Muscle of leg (tissue), 11 donors: ENCODE data around the gene FBXL5. TPM values are rescaled to one million over a fixed set of nuclear protein-coding genes. Genes with fewer than 3 reads are reported as not detected.
A peak's percentile ranks its signal among the peaks of the same experiment; 100 is the strongest.
"Not testable (repeated sequence)": the region's sequence is repeated elsewhere in the genome, so short reads cannot be mapped to it uniquely, and the experiment has no call there.

ENCODE experiments used
- DNase-seq: peaks from one replicate; pipeline ENCODE4 v3.0.0; 2013
- H3K27ac ChIP-seq: one replicate; pipeline ENCODE4 v1.5.1; 2013; ENCODE audit warnings: mild to moderate bottlenecking, low read length, control low read depth
- H3K27me3 ChIP-seq: one replicate; pipeline ENCODE4 v1.6.1; 2013; ENCODE audit warnings: low read length; ENCODE audit not compliant: control insufficient read depth, insufficient read depth
- H3K36me3 ChIP-seq: one replicate; pipeline ENCODE4 v1.6.1; 2013; ENCODE audit warnings: low read length; ENCODE audit not compliant: control insufficient read depth, insufficient read depth
- H3K4me1 ChIP-seq: one replicate; pipeline ENCODE4 v1.6.1; 2013; ENCODE audit warnings: low read length; ENCODE audit not compliant: control insufficient read depth, insufficient read depth
- H3K4me3 ChIP-seq: one replicate; pipeline ENCODE4 v1.5.1; 2013; ENCODE audit warnings: low read length, control low read depth
- H3K9me3 ChIP-seq: replicated peaks from 2 replicates; pipeline ENCODE4 v1.6.1; 2013; ENCODE audit warnings: low read depth, low read length; ENCODE audit not compliant: control insufficient read depth
- whole genome bisulfite sequencing: methylation state at CpG from one replicate; pipeline ENCODE4 v1.1.5; 2013; ENCODE audit warnings: missing lambda C conversion rate; ENCODE audit not compliant: insufficient coverage; 5-methylcytosine and 5-hydroxymethylcytosine counted together
- polyA plus RNA-seq, 8 donors: library from polyadenylated mRNA; unstranded; fragments of 120-200 nt; gene quantifications; one replicate each; pipeline versions ENCODE4 v1.2.1 to v1.2.3, GENCODE V29; 2013; ENCODE audit warnings: inconsistent platforms in 1 of 8, low replicate concordance in 1 of 8; ENCODE audit not compliant: insufficient read length in 8 of 8, insufficient read depth in 1 of 8
- total RNA-seq: library from RNA; stranded (reverse); fragments of 120-200 nt; gene quantifications from one replicate; pipeline ENCODE4 v1.2.4, GENCODE V29; 2013

Gene FBXL5
- total and polyA plus RNA-seq, 9 donors = 54.2 to 80.5 (median 66.4) TPM

- DNase-seq = peak; percentile 16
- Histone ChIP-seq H3K36me3 (no peaks in the 10 kb centered on the region), H3K27me3 (no peaks in the 10 kb centered on the region), H3K4me1 (peaks cover 8% of the 10 kb centered on the region), H3K27ac (peak overlapping the region; percentile 92), H3K9me3 (no peaks in the 10 kb centered on the region), H3K4me3 (peak overlapping the region; percentile 71)
- 52% methylated on average over 2 of the region's 4 CpGs for WGBS
Observed at GRCh38 chr4:15653420-15653819, 1.7 kb downstream of the FBXL5 start.

- Histone ChIP-seq H3K9me3 (no peaks in the 10 kb centered on the region), H3K4me1 (peaks cover 8% of the 10 kb centered on the region), H3K4me3 (peak overlapping the region; percentile 71), H3K27me3 (no peaks in the 10 kb centered on the region), H3K27ac (peak overlapping the region; percentile 92), H3K36me3 (peaks cover under 1% of the 10 kb centered on the region)
- no CpG with 5 or more reads among the region's 4 CpGs for WGBS
- DNase-seq = peak; percentile 73
Observed at GRCh38 chr4:15652841-15653240, 2.3 kb downstream of the FBXL5 start.

GRCh38 chr4:15652191-15652590, 3.0 kb downstream of the FBXL5 start:
- DNase-seq = peak; percentile 20
- WGBS = no CpG with 5 or more reads among the region's 1 CpG
- Histone ChIP-seq H3K9me3 (no peaks in the 10 kb centered on the region), H3K4me1 (peaks cover 8% of the 10 kb centered on the region), H3K36me3 (peaks cover 2% of the 10 kb centered on the region), H3K27me3 (no peaks in the 10 kb centered on the region), H3K4me3 (no peak overlapping the region), H3K27ac (peak overlapping the region; percentile 0)

- Histone ChIP-seq H3K27ac (peak overlapping the region; percentile 0), H3K36me3 (peaks cover 2% of the 10 kb centered on the region), H3K27me3 (no peaks in the 10 kb centered on the region), H3K4me1 (peaks cover 8% of the 10 kb centered on the region), H3K9me3 (no peaks in the 10 kb centered on the region), H3K4me3 (no peak overlapping the region)
- no CpG with 5 or more reads among the region's 2 CpGs for WGBS
- no peak for DNase-seq
Observed at GRCh38 chr4:15651676-15652075, 3.5 kb downstream of the FBXL5 start.

- H3K27me3 ChIP-seq = no peaks in the 10 kb centered on the region
- no CpG with 5 or more reads among the region's 5 CpGs for WGBS
- H3K36me3 ChIP-seq = peaks cover 2% of the 10 kb centered on the region
- peak; percentile 38 for DNase-seq
- no peak overlapping the region for H3K4me3 ChIP-seq
- H3K4me1 ChIP-seq = peaks cover 3% of the 10 kb centered on the region
- no peaks in the 10 kb centered on the region for H3K9me3 ChIP-seq
- H3K27ac ChIP-seq = no peak overlapping the region
Observed at GRCh38 chr4:15649914-15650545, 5.1 kb downstream of the FBXL5 start.

GRCh38 chr4:15648600-15648999, 6.6 kb downstream of the FBXL5 start:
- H3K4me3 ChIP-seq = no peak overlapping the region
- H3K9me3 ChIP-seq = no peaks in the 10 kb centered on the region
- H3K27me3 ChIP-seq = no peaks in the 10 kb centered on the region
- no peak overlapping the region for H3K27ac ChIP-seq
- no peak for DNase-seq
- H3K4me1 ChIP-seq = no peaks in the 10 kb centered on the region
- peaks cover 2% of the 10 kb centered on the region for H3K36me3 ChIP-seq
- no CpG with 5 or more reads among the region's 2 CpGs for WGBS

GRCh38 chr4:15638418-15638817, 16.7 kb downstream of the FBXL5 start:
- Histone ChIP-seq H3K4me1 (no peaks in the 10 kb centered on the region), H3K27me3 (no peaks in the 10 kb centered on the region), H3K9me3 (no peaks in the 10 kb centered on the region), H3K27ac (no peak overlapping the region), H3K36me3 (peaks cover 14% of the 10 kb centered on the region), H3K4me3 (no peak overlapping the region)
- DNase-seq = no peak
- no CpG with 5 or more reads among the region's 6 CpGs for WGBS

- no CpG with 5 or more reads among the region's 1 CpG for WGBS
- H3K4me3 ChIP-seq = no peak overlapping the region
- no peak for DNase-seq
- no peaks in the 10 kb centered on the region for H3K27me3 ChIP-seq
- peaks cover 15% of the 10 kb centered on the region for H3K36me3 ChIP-seq
- H3K27ac ChIP-seq = no peak overlapping the region
- no peaks in the 10 kb centered on the region for H3K4me1 ChIP-seq
- no peaks in the 10 kb centered on the region for H3K9me3 ChIP-seq
Observed at GRCh38 chr4:15636818-15637217, 18.3 kb downstream of the FBXL5 start.

GRCh38 chr4:15617407-15617806, 37.8 kb downstream of the FBXL5 start:
- not testable (repeated sequence) for H3K4me1 ChIP-seq, DNase-seq, H3K4me3 ChIP-seq, H3K27me3 ChIP-seq, H3K27ac ChIP-seq
- H3K9me3 ChIP-seq = peaks cover 32% of the 10 kb centered on the region
- WGBS = no CpG with 5 or more reads among the region's 5 CpGs
- H3K36me3 ChIP-seq = peaks cover 21% of the 10 kb centered on the region

GRCh38 chr4:15614891-15615290, 40.3 kb downstream of the FBXL5 start:
- WGBS = 99% methylated on average over 10 of the region's 24 CpGs
- not testable (repeated sequence) for DNase-seq, H3K27me3 ChIP-seq, H3K4me1 ChIP-seq, H3K4me3 ChIP-seq, H3K27ac ChIP-seq
- Histone ChIP-seq H3K36me3 (peaks cover 18% of the 10 kb centered on the region), H3K9me3 (peaks cover 26% of the 10 kb centered on the region)

- H3K4me1 ChIP-seq = no peaks in the 10 kb centered on the region
- H3K4me3 ChIP-seq = no peak overlapping the region
- no CpG with 5 or more reads among the region's 2 CpGs for WGBS
- no peak for DNase-seq
- peaks cover 14% of the 10 kb centered on the region for H3K36me3 ChIP-seq
- H3K27ac ChIP-seq = no peak overlapping the region
- H3K27me3 ChIP-seq = no peaks in the 10 kb centered on the region
- peaks cover 6% of the 10 kb centered on the region for H3K9me3 ChIP-seq
Observed at GRCh38 chr4:15612136-15612535, 43.0 kb downstream of the FBXL5 start.
